ENCODE data around the gene PDE3B. TPM values are rescaled to one million over a fixed set of nuclear protein-coding genes. Genes with fewer than 3 reads are reported as not detected.

PDE3B gene
- total and polyA plus RNA-seq, 2 of the 8 experiments (the other 6 are each of a cell fraction or from before 2014, with no cell fraction given), result 2.7 to 10.9 TPM

DNA sequence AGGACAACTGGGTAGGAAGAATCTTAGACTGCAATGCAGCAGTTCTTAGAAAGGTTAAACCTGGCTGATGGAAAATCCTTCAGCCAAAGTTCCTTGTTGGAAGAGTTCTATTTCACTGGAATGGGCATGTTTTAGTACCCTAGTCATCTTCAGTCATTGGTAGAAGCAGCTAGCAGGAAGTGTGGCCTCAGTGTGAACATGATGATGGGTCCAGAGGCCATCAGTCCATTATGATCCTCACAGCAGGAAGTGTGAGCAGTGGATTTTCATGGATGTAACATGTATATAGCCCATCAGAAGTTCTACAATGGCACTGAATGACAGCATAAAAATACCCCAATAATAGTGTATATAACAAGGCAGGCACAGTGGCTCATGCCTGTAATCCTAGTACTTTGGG, 35.9 kb upstream of the PDE3B start (continued):
- TF ChIP-seq CBX8 (IDR thresholded peaks at IDR 0.05; ENCODE audit: borderline replicate concordance, low read depth, low read length) (no peak), SUZ12 (IDR thresholded peaks at IDR 0.05; ENCODE audit: low read length) (no peak), PHF8 (conservative IDR thresholded peaks at IDR 0.05; ENCODE audit: low read depth, low read length) (no peak), CTBP2 (IDR thresholded peaks at IDR 0.05; ENCODE audit: borderline replicate concordance, insufficient read depth, insufficient read length, low read length) (no peak), RFX5 (IDR thresholded peaks at IDR 0.05; ENCODE audit: borderline replicate concordance, low read depth, low read length) (no peak), YY1 (IDR thresholded peaks at IDR 0.05; ENCODE audit: low read depth, low read length) (no peak)

Data from H1 (cell line).